Activated gamma-delta T cell treated with Interleukin-2 at 50 U/mL for 16 hours (primary cell): ENCODE results near the gene TSLP.

Source experiments
- DNase-seq: peaks from one replicate; pipeline ENCODE4 v3.0.0-alpha.2; 2020

Gene TSLP

DNA sequence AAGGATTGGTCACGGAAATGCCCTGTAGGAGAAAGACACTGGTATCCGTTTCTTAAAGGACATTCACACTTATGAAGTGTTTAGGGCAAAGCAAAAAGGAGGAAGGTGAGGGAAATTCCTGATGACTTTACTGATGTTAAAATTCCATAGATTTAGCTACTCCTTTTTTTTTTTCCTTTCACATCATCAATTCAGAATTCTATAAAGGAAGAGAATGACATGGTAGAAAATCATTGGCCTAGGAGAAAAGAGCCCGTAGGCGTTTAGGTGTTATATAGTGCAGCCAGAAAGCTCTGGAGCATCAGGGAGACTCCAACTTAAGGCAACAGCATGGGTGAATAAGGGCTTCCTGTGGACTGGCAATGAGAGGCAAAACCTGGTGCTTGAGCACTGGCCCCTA is at the start of gene TSLP:
TSLP (plus strand) TSS at position 301 of the 400 bp plus-strand sequence. CDS start 178 bp downstream, outside the sequence.
- no peak for DNase-seq

DNA sequence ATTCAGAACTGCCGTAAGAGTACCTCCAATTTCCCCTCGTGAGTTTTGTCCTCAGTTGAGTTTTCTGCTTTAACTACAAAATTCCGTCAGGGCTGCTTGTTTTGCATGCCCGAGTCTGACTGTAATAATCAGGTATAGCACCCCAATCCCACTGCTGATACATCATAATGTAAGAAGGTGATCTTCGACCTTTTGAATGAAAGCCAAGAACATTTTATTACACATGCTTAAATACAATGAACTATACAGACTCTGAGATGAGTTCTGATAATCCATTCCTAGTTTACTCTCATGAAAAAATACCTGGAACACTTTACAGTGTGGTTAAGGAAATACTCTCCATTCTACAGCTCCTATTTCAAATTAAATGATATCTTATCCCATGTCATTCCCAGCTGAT is 49.2 kb upstream of the TSLP start:
- no peak for DNase-seq

- no peak for DNase-seq
These were observed 42.6 kb upstream of the TSLP start for GRCh38 chr5:111028865-111029264.

DNA sequence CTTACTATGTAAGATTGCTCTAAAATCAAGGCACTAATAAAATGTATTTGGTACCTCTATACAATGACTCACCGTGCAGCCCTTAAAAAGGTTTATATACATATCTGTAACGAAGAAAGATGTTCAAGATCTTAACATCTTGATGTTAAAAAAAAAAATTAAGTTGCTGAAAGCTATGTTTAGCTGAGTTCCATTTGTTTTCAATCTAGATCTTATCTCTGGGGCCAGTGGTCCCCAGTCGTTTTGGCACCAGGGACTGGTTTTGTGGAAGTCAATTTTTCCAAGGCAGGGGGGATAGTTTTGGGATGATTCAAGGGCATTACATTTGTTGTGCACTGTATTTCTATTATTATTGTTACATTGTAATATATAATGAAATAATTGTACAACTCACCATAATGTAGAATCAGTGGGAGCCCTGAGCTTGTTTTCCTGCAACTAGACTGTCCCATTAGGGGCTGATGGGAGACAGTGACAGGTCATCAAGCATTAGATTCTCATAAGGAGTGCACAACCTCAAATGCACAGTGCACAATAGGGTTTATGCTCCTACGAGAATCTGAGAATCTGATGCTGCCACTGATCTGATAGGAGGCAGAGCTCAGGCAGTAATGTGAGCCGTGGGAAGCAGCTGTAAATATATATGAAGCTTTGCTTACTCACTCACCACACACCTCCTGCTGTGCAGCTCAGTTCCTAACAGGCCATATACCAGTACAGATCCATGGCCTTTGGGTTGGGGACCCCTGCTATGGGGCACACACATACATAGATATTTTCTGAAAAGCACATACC is 27.6 kb upstream of the TSLP start:
- no peak for DNase-seq

- no peak for DNase-seq
These were observed 13.4 kb upstream of the TSLP start for GRCh38 chr5:111058064-111058463.

GRCh38 chr5:111060169-111060568 is 11.3 kb upstream of the TSLP start:
- no peak for DNase-seq

GRCh38 chr5:111061618-111062017 is 9.9 kb upstream of the TSLP start:
- no peak for DNase-seq

- no peak for DNase-seq
These were observed 7.7 kb upstream of the TSLP start for GRCh38 chr5:111063709-111064322.

- no peak for DNase-seq
These were observed 5.1 kb upstream of the TSLP start for GRCh38 chr5:111066261-111066938.

- DNase-seq, result no peak
These were observed 3.3 kb upstream of the TSLP start for GRCh38 chr5:111068213-111068612.

- DNase-seq, result no peak
These were observed 1.7 kb upstream of the TSLP start for GRCh38 chr5:111069839-111070238.

- DNase-seq, result no peak
These were observed 1.0 kb upstream of the TSLP start for GRCh38 chr5:111070272-111071134.

- peak; percentile 17 for DNase-seq
These were observed 1.6 kb downstream of the TSLP start for GRCh38 chr5:111072949-111073682.

DNA sequence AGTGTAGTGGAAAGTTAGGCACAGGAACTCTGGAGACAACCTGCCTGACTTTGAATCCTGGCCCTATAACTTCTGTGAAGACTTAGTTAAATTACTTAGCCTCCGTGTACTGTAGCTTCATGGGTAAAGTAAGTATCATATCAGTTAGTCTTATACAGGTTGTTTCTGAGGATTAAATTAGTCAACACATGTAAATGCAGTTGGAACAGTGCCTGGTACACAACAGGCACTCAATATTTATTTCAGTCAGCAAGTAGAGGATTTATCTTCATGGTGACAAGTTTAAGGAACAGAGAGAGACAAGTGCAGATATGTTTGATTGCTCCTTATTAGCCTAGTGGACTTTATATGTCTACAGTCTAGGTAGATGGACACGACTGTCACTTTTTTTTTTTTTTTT is 2.7 kb downstream of the TSLP start:
- DNase-seq, result no peak

DNA sequence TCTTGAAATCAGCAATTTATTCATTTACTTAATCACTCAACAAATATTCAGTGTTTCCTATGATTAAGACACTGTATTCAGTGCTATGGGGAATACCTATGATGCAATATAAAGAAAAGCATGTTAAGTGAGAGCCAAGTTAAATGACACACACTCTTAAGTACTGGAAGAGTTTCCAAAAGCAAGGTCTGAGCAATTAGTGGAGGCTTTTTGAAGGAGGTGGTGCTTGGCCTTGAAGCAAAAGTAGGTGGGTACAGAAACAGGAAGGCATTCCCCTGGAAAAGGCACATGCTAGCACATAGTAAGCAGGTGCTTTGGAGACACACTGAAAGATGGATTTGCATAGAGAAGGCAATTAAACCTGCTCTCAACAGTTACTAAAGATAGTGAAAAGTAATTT is 4.0 kb downstream of the TSLP start:
- DNase-seq, result no peak

- no peak for DNase-seq
These were observed 4.6 kb downstream of the TSLP start for GRCh38 chr5:111076091-111076490.

GRCh38 chr5:111077678-111078077 is 6.2 kb downstream of the TSLP start:
- no peak for DNase-seq

DNA sequence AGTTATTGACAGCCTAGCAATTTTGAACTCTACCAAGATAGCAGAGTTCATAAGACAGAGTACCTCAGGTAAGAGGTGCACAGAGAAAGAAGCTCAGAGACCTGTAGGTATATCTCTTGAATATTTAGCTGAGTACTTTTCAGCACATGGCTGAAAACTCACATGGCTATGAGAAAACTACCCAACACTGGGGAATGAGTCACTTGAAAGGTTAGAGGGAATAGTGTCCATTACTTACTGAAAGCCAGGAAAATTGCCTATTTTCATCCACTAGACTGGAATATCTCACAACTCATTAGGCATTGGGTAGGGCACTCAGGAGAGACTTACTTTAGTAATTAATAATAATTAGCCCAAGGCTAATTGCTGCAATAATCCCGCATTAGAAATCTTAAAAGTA is 8.3 kb downstream of the TSLP start:
- no peak for DNase-seq

- no peak for DNase-seq
These were observed 11.8 kb downstream of the TSLP start for GRCh38 chr5:111083323-111083722.

GRCh38 chr5:111092062-111092853 is 20.7 kb downstream of the TSLP start, which contains the start of gene WDR36:
WDR36 (plus strand) TSS chr5:111092348; CDS start chr5:111092457, 109 bp downstream.
- DNase-seq, result peak; percentile 84

DNA sequence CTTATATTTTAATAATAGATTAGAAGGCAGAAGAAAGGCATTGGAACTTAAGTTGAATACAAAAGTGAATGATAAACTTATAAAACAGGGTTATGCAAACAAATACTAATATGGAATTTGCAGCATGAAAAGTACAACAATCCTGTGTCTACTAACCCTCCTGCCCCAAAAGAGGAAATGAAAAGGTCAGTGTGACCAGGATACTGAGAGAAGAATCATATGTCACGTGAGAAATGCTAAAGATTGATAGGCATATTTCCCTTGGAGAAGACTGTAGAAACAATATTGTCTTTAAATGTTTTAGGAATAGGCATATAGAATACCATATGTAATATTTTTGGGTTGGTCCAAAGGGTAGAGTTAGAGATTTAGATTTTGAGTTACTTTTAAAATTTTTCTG is 24.5 kb downstream of the TSLP start:
- no peak for DNase-seq
